Measurements from ENCODE around the gene DENND5A. TPM values are rescaled to one million over a fixed set of nuclear protein-coding genes. Genes with fewer than 3 reads are reported as not detected.

The DENND5A gene
- total RNA-seq, 2 donors from 2014 or later = 7.0 to 24.8 TPM

DNA sequence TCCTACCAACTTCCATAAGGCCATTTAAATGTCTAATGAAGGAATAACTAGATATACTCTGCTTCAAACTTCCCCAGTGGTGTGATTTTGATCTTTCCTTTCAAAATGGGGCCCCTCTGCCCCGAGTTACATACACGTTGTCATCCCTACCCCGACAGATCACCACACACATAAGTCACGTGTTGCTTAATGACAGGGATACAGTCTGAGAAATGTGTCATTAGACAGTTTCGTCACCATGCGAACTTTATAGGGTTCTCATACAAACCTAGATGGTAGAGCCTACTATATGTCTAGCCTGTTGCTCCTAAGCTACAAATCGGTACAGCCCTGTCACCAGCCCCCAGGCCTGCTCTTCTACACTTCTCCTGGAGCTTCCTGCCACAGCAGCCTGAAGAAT, 124.0 kb downstream of the DENND5A start:
- Histone ChIP-seq H3K27ac (no peak overlapping the region), H3K36me3 (no peaks in the 10 kb centered on the region), H3K4me1 (no peaks in the 10 kb centered on the region), H3K9me3 (no peaks in the 10 kb centered on the region), H3K27me3 (no peaks in the 10 kb centered on the region), H3K9ac (ENCODE audit: low read depth in 2 of 2, low read length in 2 of 2) (no peak overlapping the region), H3K4me3 (no peak overlapping the region)
- intact Hi-C loops (cut with DNase I) = no loop called here
- no peak for DNase-seq
- TF ChIP-seq, protein P1, sequence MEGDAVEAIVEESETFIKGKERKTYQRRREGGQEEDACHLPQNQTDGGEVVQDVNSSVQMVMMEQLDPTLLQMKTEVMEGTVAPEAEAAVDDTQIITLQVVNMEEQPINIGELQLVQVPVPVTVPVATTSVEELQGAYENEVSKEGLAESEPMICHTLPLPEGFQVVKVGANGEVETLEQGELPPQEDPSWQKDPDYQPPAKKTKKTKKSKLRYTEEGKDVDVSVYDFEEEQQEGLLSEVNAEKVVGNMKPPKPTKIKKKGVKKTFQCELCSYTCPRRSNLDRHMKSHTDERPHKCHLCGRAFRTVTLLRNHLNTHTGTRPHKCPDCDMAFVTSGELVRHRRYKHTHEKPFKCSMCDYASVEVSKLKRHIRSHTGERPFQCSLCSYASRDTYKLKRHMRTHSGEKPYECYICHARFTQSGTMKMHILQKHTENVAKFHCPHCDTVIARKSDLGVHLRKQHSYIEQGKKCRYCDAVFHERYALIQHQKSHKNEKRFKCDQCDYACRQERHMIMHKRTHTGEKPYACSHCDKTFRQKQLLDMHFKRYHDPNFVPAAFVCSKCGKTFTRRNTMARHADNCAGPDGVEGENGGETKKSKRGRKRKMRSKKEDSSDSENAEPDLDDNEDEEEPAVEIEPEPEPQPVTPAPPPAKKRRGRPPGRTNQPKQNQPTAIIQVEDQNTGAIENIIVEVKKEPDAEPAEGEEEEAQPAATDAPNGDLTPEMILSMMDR (IDR thresholded peaks at IDR 0.05) = no peak

DNA sequence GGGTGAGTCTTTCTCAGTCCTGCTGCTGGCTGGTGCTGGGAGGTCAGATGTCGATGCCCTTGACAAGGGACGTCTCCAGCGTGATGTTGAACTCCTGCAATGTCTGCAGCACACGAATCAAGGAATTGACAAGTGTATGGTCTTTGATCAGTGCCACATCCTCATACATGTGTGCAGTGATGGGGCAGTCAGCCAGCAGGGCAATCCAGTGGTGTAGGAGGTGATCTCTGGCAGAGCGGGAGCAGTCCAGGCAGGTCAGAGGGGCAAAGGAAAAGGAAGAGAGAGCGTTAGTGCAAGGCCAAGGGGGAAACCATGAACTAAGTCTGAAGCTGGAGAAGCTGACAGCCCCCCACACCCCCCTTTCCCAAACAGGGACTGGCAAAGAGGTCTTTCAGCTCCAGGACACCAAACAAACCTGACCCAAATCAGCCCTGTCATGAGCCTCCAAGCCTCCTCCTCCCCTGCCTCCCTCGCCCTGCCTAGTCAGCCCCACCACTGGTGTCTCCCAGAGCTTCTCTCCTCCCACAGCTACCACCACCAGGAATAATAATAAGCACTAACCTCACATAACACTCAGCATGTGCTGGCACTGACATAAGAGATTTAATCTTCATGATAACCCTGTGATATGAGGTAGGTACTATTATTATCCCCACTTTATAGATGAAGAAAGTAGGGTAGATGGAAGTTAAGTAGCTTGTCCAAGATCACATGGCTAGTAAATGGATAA, 125.4 kb downstream of the DENND5A start:
- H3K27ac ChIP-seq = no peak overlapping the region
- H3K9ac ChIP-seq (ENCODE audit: low read depth in 2 of 2, low read length in 2 of 2) = no peak overlapping the region
- no peaks in the 10 kb centered on the region for H3K9me3 ChIP-seq
- no peaks in the 10 kb centered on the region for H3K27me3 ChIP-seq
- DNase-seq = no peak
- H3K4me1 ChIP-seq = no peaks in the 10 kb centered on the region
- H3K4me3 ChIP-seq = no peak overlapping the region
- H3K36me3 ChIP-seq = no peaks in the 10 kb centered on the region
- intact Hi-C loops (cut with DNase I) = loop anchor here (2.0 to 5.0 kb wide), 2 partner anchors 125 to 227 kb away; partner anchors contain the start of gene AKIP1
- TF ChIP-seq, protein P1 (IDR thresholded peaks at IDR 0.05) = no peak

DNA sequence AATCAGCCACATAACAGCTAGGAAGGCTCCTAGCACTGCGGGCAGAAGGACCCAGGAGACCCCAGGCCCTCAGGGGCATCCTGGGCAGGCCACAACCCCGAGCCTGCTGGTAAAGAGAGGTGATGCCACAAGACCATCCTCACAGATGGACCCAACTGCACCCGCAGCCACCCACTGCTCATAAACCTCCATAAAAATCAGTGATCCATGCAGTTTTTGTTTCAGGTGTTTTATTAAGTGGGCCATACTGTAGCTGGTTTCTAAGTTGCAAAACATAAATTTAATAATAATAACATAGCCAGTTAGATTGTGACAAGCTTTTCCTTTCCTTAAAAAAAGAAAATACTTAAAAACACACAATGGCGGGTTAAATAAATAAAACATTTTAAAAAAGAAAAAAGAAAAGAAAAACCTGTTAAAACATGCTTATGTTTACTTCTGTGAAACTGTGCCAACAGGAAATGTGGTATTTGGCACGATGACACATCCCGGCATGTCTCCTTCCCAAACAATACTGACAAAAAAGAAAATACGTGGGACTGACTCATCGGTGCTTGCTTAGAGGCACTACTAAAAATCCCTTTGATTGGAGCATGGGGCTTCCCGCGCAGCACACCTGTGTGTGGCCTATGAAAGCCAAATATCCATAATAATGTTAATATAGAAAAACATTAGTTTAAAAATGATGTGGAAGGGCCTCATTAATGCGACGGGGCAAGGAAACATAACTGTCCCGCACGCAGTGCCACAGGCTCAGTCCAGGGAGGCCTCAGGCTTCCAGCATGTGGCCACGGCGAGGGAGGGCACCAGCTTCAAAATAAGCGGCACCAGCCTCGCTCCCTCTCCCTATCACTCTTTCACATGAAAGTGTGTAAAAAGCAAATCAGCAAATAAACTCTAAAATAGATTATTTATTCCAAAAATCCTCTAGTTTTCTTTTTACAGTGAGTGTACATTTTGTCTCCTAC, 126.3 kb downstream of the DENND5A start:
- DNase-seq = peak; percentile 51
- Histone ChIP-seq H3K27ac (no peak overlapping the region), H3K36me3 (no peaks in the 10 kb centered on the region), H3K9ac (ENCODE audit: low read depth in 2 of 2, low read length in 2 of 2) (no peak overlapping the region), H3K4me3 (no peak overlapping the region), H3K27me3 (no peaks in the 10 kb centered on the region), H3K4me1 (no peaks in the 10 kb centered on the region), H3K9me3 (no peaks in the 10 kb centered on the region)
- TF ChIP-seq, protein P1 (IDR thresholded peaks at IDR 0.05) = no peak
- intact Hi-C loops (cut with DNase I) = loop anchor here (2.0 to 5.0 kb wide), 2 partner anchors 124 to 227 kb away; partner anchors contain the start of gene AKIP1

DNA sequence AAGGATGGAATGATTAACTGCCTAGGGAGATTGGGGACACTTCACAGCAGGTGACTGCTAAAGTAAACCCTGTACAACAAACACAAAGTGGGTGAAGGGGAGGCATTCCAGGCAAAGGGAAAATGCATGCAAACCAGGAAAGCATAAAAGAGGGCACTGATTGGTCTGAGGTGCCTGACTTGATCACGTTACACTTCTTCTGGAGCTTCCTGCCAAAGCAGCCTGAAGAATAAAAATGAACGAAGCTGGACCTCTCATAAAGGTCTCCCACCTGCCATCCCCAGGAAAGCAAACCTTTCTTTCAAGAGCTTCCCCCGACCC, 127.1 kb downstream of the DENND5A start:
- DNase-seq = no peak
- Histone ChIP-seq H3K27ac (no peak overlapping the region), H3K9me3 (no peaks in the 10 kb centered on the region), H3K4me3 (no peak overlapping the region), H3K9ac (ENCODE audit: low read depth in 2 of 2, low read length in 2 of 2) (no peak overlapping the region), H3K36me3 (no peaks in the 10 kb centered on the region), H3K27me3 (no peaks in the 10 kb centered on the region), H3K4me1 (no peaks in the 10 kb centered on the region)
- TF ChIP-seq, protein P1 (IDR thresholded peaks at IDR 0.05) = no peak
- intact Hi-C loops (cut with DNase I) = loop anchor here (2.0 to 5.0 kb wide), 2 partner anchors 123 to 226 kb away; partner anchors contain the start of gene AKIP1

DNA sequence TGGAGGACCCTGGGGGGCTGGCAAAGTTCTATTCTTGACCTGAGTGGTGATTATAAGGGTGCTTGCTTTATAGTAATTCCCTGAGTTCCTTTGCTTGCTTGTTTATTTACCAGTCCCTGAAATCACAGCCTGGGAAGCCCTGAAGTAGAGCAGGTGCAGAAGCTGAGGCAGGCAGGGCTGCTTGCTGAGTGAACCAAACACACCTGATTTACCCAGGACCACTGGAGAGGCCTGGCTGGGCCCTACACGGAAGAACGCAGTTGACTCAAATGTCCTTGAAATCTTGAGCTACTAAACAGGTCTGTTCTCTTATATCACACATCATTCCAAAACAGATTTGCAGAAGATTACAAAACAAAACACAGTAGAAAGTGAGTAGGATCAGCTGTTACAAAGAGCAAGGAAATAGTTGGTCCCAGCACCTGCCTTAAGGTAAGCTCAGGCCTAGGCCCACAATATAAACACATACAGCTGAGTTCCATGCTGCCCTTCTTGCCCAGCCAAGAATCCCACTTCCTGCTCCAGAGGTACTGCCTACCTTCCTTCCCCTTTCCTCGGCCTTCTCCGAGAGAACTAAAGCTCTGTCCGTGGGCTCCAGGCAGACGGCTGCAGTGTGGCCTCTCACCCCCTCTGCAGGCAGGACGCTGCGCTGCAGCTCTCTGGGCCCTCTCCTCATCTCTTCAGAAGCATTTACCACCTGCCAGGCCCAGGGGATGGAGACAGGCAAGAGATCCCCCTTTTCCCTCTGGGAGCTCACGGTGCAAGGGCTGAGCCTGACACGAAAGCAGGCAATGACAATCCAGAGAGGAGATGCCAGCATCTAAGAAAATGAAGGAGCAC, 127.6 kb downstream of the DENND5A start:
- peak overlapping the region in 1 of 2 donors; percentile 3 for H3K9ac ChIP-seq (ENCODE audit: low read depth in 2 of 2, low read length in 2 of 2)
- DNase-seq = peak; percentile 84

More for the DNA sequence above, 127.6 kb downstream of the DENND5A start:
- Histone ChIP-seq H3K9me3 (no peaks in the 10 kb centered on the region), H3K27ac (no peak overlapping the region), H3K36me3 (no peaks in the 10 kb centered on the region), H3K27me3 (no peaks in the 10 kb centered on the region), H3K4me1 (no peaks in the 10 kb centered on the region), H3K4me3 (no peak overlapping the region)
- intact Hi-C loops (cut with DNase I) = loop anchor here (2.0 to 5.0 kb wide), 2 partner anchors 123 to 225 kb away; partner anchors contain the start of gene AKIP1
- TF ChIP-seq, protein P1 (IDR thresholded peaks at IDR 0.05) = peak; percentile 93
